Mucosa of rectum (tissue), 2 donors: ENCODE measurements around the gene IGFBP5.

Source experiments
- H3K27ac ChIP-seq, 2 donors: one replicate each; pipeline ENCODE4 v1.7.0; 2013; ENCODE audit warnings: inconsistent platforms in 2 of 2, low read depth in 2 of 2, low read length in 2 of 2
- H3K27me3 ChIP-seq, 2 donors: one replicate each; pipeline ENCODE4 v1.7.0; 2013; ENCODE audit warnings: low read length in 2 of 2; ENCODE audit not compliant: control insufficient read depth in 2 of 2, insufficient read depth in 2 of 2
- H3K36me3 ChIP-seq, 2 donors: one replicate each; pipeline ENCODE4 v1.7.0; 2013; ENCODE audit warnings: low read length in 2 of 2; ENCODE audit not compliant: control insufficient read depth in 2 of 2, insufficient read depth in 2 of 2
- H3K4me1 ChIP-seq, 2 donors: one replicate each; pipeline ENCODE4 v1.7.0; 2013; ENCODE audit warnings: low read length in 2 of 2, mild to moderate bottlenecking in 1 of 2; ENCODE audit not compliant: control insufficient read depth in 2 of 2, insufficient read depth in 2 of 2
- H3K4me3 ChIP-seq, 2 donors: one replicate each; pipeline ENCODE4 v1.7.0; 2013; ENCODE audit warnings: low read length in 2 of 2
- H3K9ac ChIP-seq, 2 donors: one replicate each; pipeline ENCODE4 v1.7.0; 2013; ENCODE audit warnings: low read length in 2 of 2, low read depth in 1 of 2, mild to moderate bottlenecking in 1 of 2
- H3K9me3 ChIP-seq, 2 donors: one replicate each; pipeline ENCODE4 v1.7.0; 2013; ENCODE audit warnings: low read length in 2 of 2; ENCODE audit not compliant: control insufficient read depth in 2 of 2
- donor health status: healthy.
- donor health status: Normal muscosa, but diverticular disease.

IGFBP5 gene, protein sequence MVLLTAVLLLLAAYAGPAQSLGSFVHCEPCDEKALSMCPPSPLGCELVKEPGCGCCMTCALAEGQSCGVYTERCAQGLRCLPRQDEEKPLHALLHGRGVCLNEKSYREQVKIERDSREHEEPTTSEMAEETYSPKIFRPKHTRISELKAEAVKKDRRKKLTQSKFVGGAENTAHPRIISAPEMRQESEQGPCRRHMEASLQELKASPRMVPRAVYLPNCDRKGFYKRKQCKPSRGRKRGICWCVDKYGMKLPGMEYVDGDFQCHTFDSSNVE

GRCh38 chr2:216695401-216695821 is at the start of gene IGFBP5:
Gene IGFBP5, minus strand, starts transcription at chr2:216695549. Its CDS starts 774 bp downstream, at chr2:216694775.
- Histone ChIP-seq H3K36me3 (no peaks in the 10 kb centered on the region), H3K9ac (peak within 1 kb of the TSS; percentile 24 to 40), H3K27ac (peak within 1 kb of the TSS; percentile 63 to 67), H3K4me3 (peak within 1 kb of the TSS; percentile 54 to 68), H3K4me1 (peaks cover 5 to 9% of the 10 kb centered on the region in 2 donors), H3K27me3 (peaks cover 38 to 61% of the 10 kb centered on the region in 2 donors), H3K9me3 (no peaks in the 10 kb centered on the region)

GRCh38 chr2:216743781-216744180 is 48.4 kb upstream of the IGFBP5 start:
- no peak overlapping the region for H3K9ac ChIP-seq
- H3K4me1 ChIP-seq: peaks cover 0 to 7% of the 10 kb centered on the region in 2 donors
- H3K27me3 ChIP-seq: no peaks in the 10 kb centered on the region
- H3K36me3 ChIP-seq: no peaks in the 10 kb centered on the region
- no peak overlapping the region for H3K4me3 ChIP-seq
- H3K9me3 ChIP-seq: no peaks in the 10 kb centered on the region
- H3K27ac ChIP-seq: no peak overlapping the region

- H3K27ac ChIP-seq: no peak overlapping the region
- no peaks in the 10 kb centered on the region for H3K9me3 ChIP-seq
- H3K27me3 ChIP-seq: no peaks in the 10 kb centered on the region
- no peak overlapping the region for H3K4me3 ChIP-seq
- no peak overlapping the region for H3K9ac ChIP-seq
- peaks cover 0 to 7% of the 10 kb centered on the region in 2 donors for H3K4me1 ChIP-seq
- no peaks in the 10 kb centered on the region for H3K36me3 ChIP-seq
These were observed 47.1 kb upstream of the IGFBP5 start for GRCh38 chr2:216742411-216742810.

GRCh38 chr2:216741223-216741593 is 45.9 kb upstream of the IGFBP5 start:
- Histone ChIP-seq H3K9me3 (no peaks in the 10 kb centered on the region), H3K36me3 (no peaks in the 10 kb centered on the region), H3K27me3 (no peaks in the 10 kb centered on the region), H3K9ac (no peak overlapping the region), H3K27ac (peak overlapping the region in 1 of 2 donors; percentile 64), H3K4me1 (peaks cover 0 to 7% of the 10 kb centered on the region in 2 donors), H3K4me3 (no peak overlapping the region)

DNA sequence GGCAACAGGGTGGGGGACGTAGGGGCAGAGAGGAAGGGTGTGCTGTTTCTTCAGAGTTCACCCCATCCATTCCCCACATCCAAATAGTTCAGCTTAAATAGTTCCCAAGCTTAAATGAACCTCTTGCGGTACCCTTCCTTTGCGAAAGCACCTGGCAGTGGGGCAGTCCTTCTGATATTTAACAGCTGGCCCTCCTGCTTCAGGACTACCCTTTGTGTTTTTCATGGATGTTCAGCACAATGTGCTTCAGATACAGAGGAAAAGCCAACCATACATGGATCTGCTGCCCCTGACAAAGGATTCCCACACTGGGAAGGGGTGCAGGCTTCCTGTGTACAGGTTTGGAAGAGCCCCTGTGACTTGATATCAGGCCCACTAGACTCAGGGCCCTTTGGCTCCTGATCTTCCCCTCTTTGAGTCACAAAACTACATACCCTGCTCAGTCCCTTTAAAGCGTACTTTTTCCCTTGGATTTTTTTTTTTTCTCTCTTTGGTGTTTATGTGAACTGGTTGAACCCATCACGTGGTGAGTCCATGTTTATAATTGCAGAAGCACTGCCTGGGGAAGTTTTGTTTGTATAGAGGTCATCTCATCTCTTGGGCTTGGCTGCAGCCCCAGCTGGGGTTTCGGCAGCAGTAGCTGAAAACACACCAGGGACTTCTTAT is 45.3 kb upstream of the IGFBP5 start:
- H3K36me3 ChIP-seq: no peaks in the 10 kb centered on the region
- no peak overlapping the region for H3K9ac ChIP-seq
- H3K4me3 ChIP-seq: no peak overlapping the region
- no peaks in the 10 kb centered on the region for H3K27me3 ChIP-seq
- H3K4me1 ChIP-seq: peaks cover 0 to 7% of the 10 kb centered on the region in 2 donors
- H3K9me3 ChIP-seq: no peaks in the 10 kb centered on the region
- peak overlapping the region; percentile 64 to 67 for H3K27ac ChIP-seq

DNA sequence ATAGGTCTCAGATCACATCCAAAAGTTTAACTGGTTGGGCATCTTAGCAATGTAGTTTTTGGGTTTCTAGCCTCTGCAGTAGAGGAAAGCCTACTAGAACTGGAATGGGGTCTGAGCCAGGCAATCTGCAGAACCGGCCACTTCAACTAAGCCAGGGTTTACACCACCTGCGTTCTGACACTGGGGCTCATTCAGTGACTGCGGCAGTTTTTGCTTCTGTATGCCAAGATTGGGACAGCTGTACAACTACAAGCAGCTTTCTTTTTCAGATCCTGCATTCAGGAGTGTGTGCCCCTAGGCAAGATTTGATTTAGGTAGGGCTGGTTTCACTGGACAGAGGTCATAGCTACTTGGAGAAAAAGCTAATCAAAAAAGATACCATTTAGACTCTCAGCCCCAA is 43.7 kb upstream of the IGFBP5 start:
- no peak overlapping the region for H3K9ac ChIP-seq
- peaks cover 0 to 7% of the 10 kb centered on the region in 2 donors for H3K4me1 ChIP-seq
- no peaks in the 10 kb centered on the region for H3K9me3 ChIP-seq
- H3K27me3 ChIP-seq: no peaks in the 10 kb centered on the region
- no peak overlapping the region for H3K4me3 ChIP-seq
- no peaks in the 10 kb centered on the region for H3K36me3 ChIP-seq
- H3K27ac ChIP-seq: no peak overlapping the region

GRCh38 chr2:216737676-216738075 is 42.3 kb upstream of the IGFBP5 start:
- H3K9ac ChIP-seq: no peak overlapping the region
- H3K36me3 ChIP-seq: no peaks in the 10 kb centered on the region
- no peak overlapping the region for H3K4me3 ChIP-seq
- H3K4me1 ChIP-seq: peaks cover 0 to 7% of the 10 kb centered on the region in 2 donors
- H3K27me3 ChIP-seq: no peaks in the 10 kb centered on the region
- H3K9me3 ChIP-seq: no peaks in the 10 kb centered on the region
- H3K27ac ChIP-seq: no peak overlapping the region

DNA sequence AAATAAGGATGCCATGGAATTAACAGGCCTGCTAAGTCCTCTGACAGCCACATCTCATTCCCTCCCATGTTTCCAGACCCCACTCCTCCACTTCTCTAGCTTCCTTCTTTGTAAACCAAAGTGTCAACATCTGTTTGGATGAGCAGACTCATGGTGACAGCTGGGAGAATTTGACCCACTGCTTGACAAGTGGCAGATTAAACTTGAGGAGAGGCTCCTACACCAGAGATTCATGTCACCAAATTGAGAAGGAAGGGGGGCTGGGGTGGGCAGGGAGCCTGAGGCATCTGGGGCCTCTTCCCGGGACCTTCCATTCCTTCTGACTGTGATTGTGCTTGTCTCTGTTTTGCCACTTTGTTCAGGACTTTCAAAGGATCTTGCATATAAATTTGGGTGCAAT is 41.0 kb upstream of the IGFBP5 start:
- Histone ChIP-seq H3K27ac (no peak overlapping the region), H3K27me3 (peaks cover 0 to 2% of the 10 kb centered on the region in 2 donors), H3K4me1 (peaks cover 0 to 7% of the 10 kb centered on the region in 2 donors), H3K9me3 (no peaks in the 10 kb centered on the region), H3K9ac (no peak overlapping the region), H3K36me3 (no peaks in the 10 kb centered on the region), H3K4me3 (no peak overlapping the region)

GRCh38 chr2:216735668-216736067 is 40.3 kb upstream of the IGFBP5 start:
- H3K36me3 ChIP-seq: no peaks in the 10 kb centered on the region
- peaks cover 0 to 2% of the 10 kb centered on the region in 2 donors for H3K27me3 ChIP-seq
- H3K9me3 ChIP-seq: no peaks in the 10 kb centered on the region
- no peak overlapping the region for H3K4me3 ChIP-seq
- H3K9ac ChIP-seq: no peak overlapping the region
- H3K4me1 ChIP-seq: peaks cover 0 to 7% of the 10 kb centered on the region in 2 donors
- no peak overlapping the region for H3K27ac ChIP-seq

DNA sequence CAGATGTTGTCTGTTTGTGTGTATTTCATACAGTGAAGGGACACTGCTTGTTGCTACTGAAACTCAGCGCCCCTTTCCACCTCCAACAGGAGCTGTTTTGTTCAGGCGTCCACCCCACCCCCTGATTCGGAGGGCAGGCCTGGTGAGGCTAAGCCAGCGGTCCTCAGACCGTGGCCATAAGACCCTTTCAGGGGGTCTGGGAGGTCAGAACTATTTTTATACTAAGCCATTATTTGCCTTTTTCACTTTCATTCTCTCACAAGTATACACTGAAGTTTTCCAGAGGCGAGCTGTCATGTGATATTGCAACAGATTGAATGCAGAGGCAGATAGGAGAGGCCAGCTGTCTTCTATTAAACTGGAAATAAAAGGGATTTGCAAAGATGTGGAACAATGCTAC is 39.7 kb upstream of the IGFBP5 start:
- Histone ChIP-seq H3K9me3 (no peaks in the 10 kb centered on the region), H3K9ac (no peak overlapping the region), H3K36me3 (no peaks in the 10 kb centered on the region), H3K4me3 (no peak overlapping the region), H3K27ac (peak overlapping the region in 1 of 2 donors; percentile 17), H3K27me3 (peaks cover 0 to 2% of the 10 kb centered on the region in 2 donors), H3K4me1 (peaks cover 0 to 3% of the 10 kb centered on the region in 2 donors)
